ENCODE results near the gene DYRK3.
A peak's percentile ranks its signal among the peaks of the same experiment; 100 is the strongest.
"Not testable (repeated sequence)": the region's sequence is repeated elsewhere in the genome, so short reads cannot be mapped to it uniquely, and the experiment has no call there.

The DYRK3 gene

GRCh38 chr1:206635080-206635977, at the start of gene DYRK3:
TSS of gene DYRK3 (plus strand) at chr1:206635536. CDS start at chr1:206635704, 168 bp downstream.
- peak; percentile 99 for DNase-seq

DNA sequence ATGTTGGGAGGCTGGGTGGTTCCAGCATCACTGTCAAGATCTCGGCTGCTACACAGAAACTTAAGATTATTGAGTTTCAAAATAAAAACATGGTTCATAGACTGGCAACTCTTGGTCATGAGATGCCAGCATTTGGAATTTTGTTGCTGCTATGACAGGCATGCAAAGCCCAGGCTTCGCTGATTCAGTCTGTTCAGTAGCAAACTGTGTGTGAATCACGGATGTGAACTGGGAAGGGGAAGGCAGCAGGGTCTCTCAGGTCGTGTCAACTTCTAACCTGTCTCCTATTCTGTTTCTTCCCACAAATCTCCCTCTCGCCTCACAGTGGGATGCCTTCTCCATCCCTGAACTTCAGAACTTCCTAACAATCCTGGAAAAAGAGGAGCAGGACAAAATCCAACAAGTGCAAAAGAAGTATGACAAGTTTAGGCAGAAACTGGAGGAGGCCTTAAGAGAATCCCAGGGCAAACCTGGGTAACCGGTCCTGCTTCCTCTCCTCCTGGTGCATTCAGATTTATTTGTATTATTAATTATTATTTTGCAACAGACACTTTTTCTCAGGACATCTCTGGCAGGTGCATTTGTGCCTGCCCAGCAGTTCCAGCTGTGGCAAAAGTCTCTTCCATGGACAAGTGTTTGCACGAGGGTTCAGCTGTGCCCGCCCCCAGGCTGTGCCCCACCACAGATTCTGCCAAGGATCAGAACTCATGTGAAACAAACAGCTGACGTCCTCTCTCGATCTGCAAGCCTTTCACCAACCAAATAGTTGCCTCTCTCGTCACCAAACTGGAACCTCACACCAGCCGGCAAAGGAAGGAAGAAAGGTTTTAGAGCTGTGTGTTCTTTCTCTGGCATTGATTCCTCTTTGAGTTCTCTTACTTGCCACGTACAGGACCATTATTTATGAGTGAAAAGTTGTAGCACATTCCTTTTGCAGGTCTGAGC, 48.6 kb upstream of the DYRK3 start:
- DNase-seq = no peak

- no peak for DNase-seq
Measured at GRCh38 chr1:206587904-206588303, 47.4 kb upstream of the DYRK3 start.

DNA sequence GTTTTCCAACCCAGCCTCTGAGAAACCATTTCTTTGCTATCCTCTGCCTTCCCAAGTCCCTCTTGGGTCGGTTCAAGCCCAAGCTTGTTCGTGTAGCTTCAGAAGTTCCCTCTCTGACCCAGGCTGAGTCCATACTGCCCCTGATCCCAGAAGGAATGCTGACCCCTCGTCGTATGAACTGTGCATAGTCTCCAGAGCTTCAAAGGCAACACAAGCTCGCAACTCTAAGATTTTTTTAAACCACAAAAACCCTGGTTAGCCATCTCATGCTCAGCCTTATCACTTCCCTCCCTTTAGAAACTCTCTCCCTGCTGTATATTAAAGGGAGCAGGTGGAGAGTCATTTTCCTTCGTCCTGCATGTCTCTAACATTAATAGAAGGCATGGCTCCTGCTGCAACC, 46.8 kb upstream of the DYRK3 start:
- DNase-seq = no peak

DNA sequence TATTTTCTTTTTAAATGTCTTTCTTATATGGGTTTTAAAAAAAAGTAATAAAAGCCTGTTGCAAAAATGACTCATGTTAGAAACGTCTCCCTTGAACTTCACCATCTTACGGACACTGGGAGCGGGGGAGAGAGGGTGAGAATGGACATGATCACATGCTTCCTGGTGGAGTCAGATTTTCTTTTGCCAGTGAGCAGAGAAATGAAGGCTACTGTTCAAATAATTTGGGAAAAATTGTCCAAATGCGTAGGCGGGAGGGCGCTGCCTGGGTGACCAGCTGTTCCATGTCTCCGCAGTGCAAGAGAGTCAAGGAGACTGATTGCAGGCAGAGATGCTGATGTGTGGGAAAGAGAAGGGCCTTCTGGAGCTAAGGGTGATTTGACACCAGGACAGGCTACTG, 46.1 kb upstream of the DYRK3 start:
- DNase-seq = no peak

- no peak for DNase-seq
Measured at GRCh38 chr1:206590025-206590758, 45.1 kb upstream of the DYRK3 start.

- DNase-seq = no peak
Measured at GRCh38 chr1:206591226-206591625, 44.1 kb upstream of the DYRK3 start.

DNA sequence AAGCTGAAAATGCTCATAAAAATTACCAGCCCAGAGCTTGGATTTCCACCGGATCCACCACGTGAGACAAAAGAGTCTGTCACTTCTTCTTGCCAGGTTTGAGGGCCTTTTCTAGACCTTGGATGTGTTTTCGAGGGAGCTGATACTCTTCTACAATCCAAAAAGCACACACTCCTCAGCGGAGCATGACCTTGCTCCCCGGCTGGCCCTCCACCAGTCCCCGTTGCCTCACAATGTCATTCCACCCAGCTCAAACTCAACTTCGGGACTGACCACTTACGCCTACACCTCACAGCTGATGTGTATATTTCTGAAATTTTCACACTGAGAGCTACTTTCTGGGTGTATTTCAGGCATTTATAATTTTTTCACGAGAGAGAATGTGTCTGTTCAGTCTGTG, 43.6 kb upstream of the DYRK3 start:
- DNase-seq = no peak

- DNase-seq = no peak
Measured at GRCh38 chr1:206593351-206593925, 41.9 kb upstream of the DYRK3 start.

DNA sequence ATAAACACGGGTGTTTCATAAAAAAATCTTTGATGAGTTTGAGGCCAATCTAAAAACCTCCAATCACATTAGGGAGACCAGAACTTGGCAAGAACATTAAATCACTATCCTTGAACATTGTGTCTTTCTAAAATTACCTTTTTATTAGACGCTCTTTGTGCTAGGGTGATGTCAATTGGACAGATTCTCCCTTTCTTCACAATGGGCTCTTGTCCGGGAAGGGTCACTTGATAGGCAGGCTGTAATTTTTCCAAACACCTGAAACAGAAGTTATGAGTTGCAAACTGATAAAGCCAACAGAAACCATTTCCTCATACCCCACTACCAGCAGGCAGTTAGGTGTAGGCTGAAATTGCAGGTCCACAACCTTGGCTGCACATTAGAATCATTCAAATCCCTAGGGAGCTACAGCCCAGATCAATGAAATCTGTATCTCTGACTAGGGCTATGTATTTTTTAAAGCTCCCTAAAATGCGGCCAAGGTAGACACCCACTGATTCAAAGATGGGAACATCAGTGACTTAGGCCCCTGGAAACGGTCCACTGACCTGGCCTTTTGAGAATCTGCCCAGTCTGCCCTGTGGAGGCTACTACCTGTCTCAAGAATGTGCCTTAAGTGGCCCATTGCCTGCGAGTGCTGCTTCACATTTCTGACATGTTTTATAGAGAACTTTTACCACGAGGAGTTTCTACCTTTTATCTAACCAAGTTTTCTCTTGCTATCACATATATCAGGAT, 39.6 kb upstream of the DYRK3 start:
- no peak for DNase-seq

DNA sequence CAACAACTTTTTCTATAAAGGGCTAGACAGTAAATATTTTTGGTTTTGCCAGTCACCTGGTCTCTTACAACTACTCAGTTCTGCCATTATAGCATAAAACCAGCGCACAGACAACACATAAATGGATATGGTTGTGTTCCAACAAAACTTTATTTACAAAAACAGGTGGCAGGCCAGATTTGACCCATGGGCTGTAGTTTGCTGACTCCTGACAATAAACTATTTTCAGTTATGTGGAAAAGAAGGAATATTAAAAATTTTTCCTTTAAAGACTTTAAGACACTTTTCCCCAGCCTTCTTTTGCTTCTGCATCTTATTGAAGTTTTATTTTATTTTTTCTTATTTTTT, 39.0 kb upstream of the DYRK3 start:
- DNase-seq = no peak

- no peak for DNase-seq
Measured at GRCh38 chr1:206600527-206600926, 34.8 kb upstream of the DYRK3 start.

DNA sequence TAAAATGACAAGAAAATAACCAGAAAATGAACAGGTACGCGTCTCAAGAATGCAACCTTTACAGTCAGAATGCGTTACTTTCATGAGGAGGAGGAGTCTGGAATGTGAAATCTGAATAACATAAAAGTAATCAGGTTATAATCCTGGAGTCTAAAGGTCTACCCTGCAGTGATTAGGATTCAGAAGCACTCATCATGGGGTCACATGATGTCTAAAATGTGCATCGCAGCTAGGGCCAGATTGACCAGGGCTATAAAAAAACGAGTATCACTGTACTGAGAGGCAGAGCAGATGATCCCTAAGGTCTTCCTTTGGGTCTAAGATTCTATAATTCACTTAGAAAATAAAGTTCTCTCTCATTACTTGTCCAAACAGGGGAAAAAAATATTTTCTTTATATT, 30.5 kb upstream of the DYRK3 start:
- DNase-seq = no peak

GRCh38 chr1:206606867-206607266, 28.5 kb upstream of the DYRK3 start:
- DNase-seq = peak; percentile 43

- peak; percentile 44 for DNase-seq
Measured at GRCh38 chr1:206608108-206608698, 27.1 kb upstream of the DYRK3 start.

DNA sequence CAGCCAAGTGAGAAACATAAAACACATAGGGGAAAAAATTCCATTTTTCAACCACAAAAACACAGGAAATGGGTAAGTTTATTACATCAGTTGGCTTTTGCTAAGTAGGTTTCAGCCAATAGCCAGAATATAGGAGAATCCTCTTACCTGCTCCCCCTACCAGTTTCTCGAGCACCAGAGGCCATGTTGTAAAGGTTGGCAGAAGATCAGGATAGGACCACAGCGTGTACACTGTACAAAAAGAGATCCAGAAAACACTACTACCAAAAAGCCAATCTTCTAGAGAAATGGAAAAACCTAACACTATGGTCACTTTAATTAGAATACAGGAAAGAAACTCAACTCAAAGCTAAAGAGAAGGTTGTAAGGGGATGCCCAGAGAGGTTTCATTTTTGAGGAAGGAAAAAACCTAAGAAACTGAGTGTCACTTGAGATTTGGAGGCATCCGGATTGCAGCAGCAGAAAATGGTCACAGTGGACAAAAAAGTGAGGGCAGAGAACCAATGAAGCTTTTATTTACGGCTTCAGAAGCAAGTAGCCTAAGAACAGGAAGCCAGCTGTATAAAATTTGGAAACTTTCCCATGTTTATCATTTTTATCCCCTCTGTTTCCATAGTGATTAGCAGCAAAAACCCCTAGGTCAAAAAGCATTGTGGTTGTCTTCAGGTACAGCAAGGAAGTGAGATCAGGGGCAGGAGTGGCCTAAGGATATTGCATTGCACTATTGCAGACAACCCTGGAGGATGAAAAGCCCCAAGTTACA, 25.9 kb upstream of the DYRK3 start:
- no peak for DNase-seq

DNA sequence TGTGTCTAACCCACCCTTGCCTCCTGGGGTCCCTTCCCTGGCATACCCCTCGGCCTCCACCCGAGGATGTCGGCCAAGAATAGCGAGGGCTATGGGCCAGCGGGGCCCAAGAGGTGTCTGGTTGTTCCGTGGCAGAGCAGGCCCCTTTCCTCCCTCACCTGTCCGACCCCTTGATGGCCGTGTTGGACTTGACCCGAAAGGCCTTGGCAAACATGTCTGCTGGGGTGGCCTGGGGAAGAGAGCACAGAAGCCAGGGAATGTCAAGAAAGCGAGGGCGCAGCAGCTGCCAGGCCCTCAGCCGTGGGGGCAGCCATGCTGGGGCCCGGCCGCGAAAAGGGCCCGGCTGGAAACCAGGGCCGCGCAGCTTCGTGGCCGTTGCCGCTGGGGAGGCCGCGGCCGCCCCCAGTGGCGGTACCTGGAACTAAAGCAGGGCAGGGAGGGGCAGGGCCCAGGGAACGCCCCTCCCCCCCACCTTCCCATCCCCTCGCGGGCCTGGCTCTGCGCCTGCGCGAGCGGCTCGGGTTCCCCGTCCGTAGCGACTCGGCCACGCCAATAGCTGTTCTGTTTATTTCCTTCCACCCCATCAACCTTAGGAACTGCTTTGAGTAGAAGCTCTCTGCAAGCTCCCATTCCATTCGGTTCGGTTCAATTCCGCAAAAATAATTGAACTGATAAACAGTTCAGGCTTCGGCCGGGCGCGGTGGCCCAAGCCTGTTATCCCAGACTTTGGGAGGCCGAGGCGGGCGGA, 23.0 kb upstream of the DYRK3 start, which contains the start of gene EIF2D:
Gene EIF2D, minus strand, starts transcription at position 337 of the 748 bp plus-strand sequence. Its CDS starts 123 bp downstream, at position 214.
- DNase-seq = peak; percentile 97

- DNase-seq = not testable (repeated sequence)
Measured at GRCh38 chr1:206626396-206626795, 8.9 kb upstream of the DYRK3 start.

GRCh38 chr1:206628916-206629315, 6.4 kb upstream of the DYRK3 start:
- DNase-seq = no peak

DNA sequence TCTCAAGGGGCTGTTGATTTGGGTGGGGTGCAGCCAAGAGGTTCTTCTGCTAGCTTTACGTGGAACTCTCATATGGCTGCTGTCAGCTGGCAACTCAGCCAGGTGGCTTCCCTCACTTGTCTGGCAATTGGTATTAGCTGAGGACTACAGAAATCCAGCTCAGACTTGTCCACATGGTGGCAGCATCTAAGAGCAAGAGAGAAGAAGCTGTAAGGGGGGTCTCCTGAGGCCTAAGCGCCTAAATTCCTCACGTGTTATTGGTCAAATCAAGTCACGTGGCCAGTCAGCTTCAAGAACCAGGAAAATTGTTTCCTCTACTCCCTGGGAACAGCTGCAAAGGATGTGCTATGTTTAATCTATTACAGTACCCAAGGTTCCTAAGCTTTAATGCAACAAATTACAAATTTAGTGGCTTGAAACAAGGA, 4.2 kb upstream of the DYRK3 start:
- peak; percentile 97 for DNase-seq
